Parathyroid adenoma (tissue), 2 donors: ENCODE measurements around the gene APOL4.
"Not testable (repeated sequence)": the region's sequence is repeated elsewhere in the genome, so short reads cannot be mapped to it uniquely, and the experiment has no call there.

ENCODE experiments used
- H2AFZ ChIP-seq: fragments of 300-600 bp; sonication (generic); one replicate; pipeline ENCODE4 v1.7.0; 2017; ENCODE audit warnings: antibody characterized with exemption, mild to moderate bottlenecking
- H3K27ac ChIP-seq: fragments of 300-600 bp; sonication (generic); one replicate; pipeline ENCODE4 v1.7.0; 2017
- H3K27me3 ChIP-seq: fragments of 300-600 bp; sonication (generic); one replicate; pipeline ENCODE4 v1.7.0; 2017; ENCODE audit warnings: low read length; ENCODE audit not compliant: control insufficient read depth, insufficient read depth
- H3K36me3 ChIP-seq: fragments of 300-600 bp; sonication (generic); one replicate; pipeline ENCODE4 v1.7.0; 2017; ENCODE audit warnings: low read length; ENCODE audit not compliant: control insufficient read depth, insufficient read depth
- H3K4me1 ChIP-seq: fragments of 300-600 bp; sonication (generic); one replicate; pipeline ENCODE4 v1.7.0; 2017; ENCODE audit warnings: control low read depth
- H3K4me2 ChIP-seq: fragments of 300-600 bp; sonication (generic); one replicate; pipeline ENCODE4 v1.7.0; 2017; ENCODE audit warnings: low read length
- H3K4me3 ChIP-seq: fragments of 300-600 bp; sonication (generic); one replicate; pipeline ENCODE4 v1.7.0; 2017; ENCODE audit warnings: low read depth, low read length
- H3K79me2 ChIP-seq: fragments of 300-600 bp; sonication (generic); one replicate; pipeline ENCODE4 v1.7.0; 2017; ENCODE audit warnings: control low read depth
- H3K9ac ChIP-seq: fragments of 300-600 bp; sonication (generic); one replicate; pipeline ENCODE4 v1.7.0; 2017; ENCODE audit warnings: mild to moderate bottlenecking
- H3K9me3 ChIP-seq: fragments of 300-600 bp; sonication (generic); one replicate; pipeline ENCODE4 v1.7.0; 2017; ENCODE audit warnings: low read length; ENCODE audit not compliant: control insufficient read depth
- TF ChIP-seq, protein P1 (sequence below): fragments of 300-600 bp; sonication (generic); IDR thresholded peaks from one replicate; pipeline ENCODE4 v1.7.0; 2017; ENCODE audit warnings: antibody characterized with exemption, mild to moderate bottlenecking
- donor health status: primary hyperparathyroidism.

Gene APOL4, protein sequence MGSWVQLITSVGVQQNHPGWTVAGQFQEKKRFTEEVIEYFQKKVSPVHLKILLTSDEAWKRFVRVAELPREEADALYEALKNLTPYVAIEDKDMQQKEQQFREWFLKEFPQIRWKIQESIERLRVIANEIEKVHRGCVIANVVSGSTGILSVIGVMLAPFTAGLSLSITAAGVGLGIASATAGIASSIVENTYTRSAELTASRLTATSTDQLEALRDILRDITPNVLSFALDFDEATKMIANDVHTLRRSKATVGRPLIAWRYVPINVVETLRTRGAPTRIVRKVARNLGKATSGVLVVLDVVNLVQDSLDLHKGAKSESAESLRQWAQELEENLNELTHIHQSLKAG

DNA sequence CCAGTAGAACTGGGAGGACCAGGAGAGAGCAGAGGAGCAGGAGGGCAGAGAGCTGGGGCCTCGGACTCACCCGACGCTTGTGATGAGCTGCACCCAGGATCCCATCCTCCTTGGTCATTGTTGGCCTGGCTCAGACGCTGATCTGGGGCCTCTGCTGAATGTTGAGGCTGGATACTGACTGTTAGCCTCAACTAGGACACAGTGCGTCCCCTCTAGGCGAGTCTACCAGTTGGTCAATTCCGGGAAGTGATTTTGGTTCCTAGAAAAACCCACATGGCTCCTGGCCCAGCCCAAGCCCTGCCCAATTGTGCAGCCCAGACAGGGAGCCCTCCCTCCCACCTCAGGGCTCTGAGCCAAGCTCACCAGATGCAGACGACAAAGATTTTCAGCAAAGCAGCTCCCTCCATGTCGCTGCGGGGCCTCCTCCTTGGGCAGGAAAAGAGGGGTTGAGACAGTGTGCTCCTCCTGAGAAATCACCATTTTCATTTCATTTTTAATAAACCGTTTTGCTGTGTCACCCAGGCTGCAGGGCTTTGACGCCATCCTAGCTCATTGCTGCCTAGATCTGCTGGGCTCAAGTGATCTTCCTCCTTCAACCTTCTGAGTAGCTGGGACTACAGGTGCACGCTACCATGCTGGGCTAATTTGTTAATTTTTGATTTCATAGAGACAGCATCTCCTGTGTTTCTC, at the start of gene APOL4:
APOL4 (minus strand) TSS at position 180 of the 690 bp plus-strand sequence; CDS start at position 105, 75 bp downstream.
- Histone ChIP-seq H3K79me2 (no peaks in the 10 kb centered on the region), H2AFZ (no peak within 1 kb of the TSS), H3K27me3 (no peaks in the 10 kb centered on the region), H3K36me3 (no peaks in the 10 kb centered on the region), H3K27ac (no peak within 1 kb of the TSS), H3K4me1 (peaks cover 4% of the 10 kb centered on the region), H3K4me2 (no peak within 1 kb of the TSS), H3K9me3 (no peaks in the 10 kb centered on the region), H3K4me3 (no peak within 1 kb of the TSS), H3K9ac (no peak within 1 kb of the TSS)
- TF ChIP-seq, protein P1, sequence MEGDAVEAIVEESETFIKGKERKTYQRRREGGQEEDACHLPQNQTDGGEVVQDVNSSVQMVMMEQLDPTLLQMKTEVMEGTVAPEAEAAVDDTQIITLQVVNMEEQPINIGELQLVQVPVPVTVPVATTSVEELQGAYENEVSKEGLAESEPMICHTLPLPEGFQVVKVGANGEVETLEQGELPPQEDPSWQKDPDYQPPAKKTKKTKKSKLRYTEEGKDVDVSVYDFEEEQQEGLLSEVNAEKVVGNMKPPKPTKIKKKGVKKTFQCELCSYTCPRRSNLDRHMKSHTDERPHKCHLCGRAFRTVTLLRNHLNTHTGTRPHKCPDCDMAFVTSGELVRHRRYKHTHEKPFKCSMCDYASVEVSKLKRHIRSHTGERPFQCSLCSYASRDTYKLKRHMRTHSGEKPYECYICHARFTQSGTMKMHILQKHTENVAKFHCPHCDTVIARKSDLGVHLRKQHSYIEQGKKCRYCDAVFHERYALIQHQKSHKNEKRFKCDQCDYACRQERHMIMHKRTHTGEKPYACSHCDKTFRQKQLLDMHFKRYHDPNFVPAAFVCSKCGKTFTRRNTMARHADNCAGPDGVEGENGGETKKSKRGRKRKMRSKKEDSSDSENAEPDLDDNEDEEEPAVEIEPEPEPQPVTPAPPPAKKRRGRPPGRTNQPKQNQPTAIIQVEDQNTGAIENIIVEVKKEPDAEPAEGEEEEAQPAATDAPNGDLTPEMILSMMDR, result no peak

DNA sequence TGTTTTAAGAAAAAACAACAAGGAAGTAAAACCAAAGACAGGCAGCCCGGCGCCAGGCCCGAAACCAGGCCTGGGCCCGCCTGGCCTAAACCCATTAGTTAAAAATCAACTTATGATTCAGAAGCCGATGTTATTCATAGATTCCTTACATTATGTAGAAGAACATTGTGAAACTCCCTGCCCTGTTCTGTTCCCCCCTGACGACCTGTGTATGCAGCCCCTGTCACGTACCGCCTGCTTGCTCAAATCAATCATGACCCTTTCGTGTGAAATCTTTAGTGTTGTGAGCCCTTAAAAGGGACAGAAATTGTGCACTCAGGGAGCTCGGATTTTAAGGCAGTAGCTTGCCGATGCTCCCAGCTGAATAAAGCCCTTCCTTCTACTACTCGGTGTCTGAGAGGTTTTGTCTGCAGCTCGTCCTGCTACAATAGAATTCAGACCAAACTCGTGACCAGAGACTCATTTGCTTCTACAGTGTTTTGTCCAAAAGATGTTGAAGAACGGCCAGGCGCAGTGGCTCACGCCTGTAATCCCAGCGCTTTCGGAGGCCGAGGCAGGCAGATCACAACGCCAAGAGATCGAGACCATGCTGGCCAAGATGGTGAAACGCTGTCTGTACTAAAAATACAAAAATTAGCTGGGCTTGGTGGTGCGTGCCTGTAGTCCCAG, 48.8 kb upstream of the APOL4 start:
- H3K36me3 ChIP-seq, H3K4me1 ChIP-seq, H3K27ac ChIP-seq, H2AFZ ChIP-seq, H3K4me2 ChIP-seq, H3K27me3 ChIP-seq, H3K9me3 ChIP-seq, H3K79me2 ChIP-seq, H3K4me3 ChIP-seq, H3K9ac ChIP-seq: not testable (repeated sequence)

DNA sequence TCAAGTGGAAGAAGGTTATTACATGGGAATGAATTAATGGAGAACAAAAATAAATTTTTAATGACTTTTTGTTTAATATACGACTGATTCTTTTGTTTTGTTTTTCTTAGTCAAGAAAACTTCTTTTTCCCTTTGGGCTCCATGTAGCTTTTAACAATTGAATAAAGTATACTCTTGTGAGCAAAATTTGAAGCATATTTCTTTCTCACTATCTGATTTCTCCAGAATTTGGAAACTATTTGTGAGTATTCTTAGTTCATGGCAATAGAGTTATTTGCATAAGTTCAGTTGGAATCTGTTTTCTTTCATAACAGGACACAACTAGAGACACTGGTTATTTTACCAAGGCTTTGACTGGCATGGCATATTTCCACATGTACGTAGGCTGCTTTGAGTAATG, 47.6 kb upstream of the APOL4 start:
- H2AFZ ChIP-seq, result no peak overlapping the region
- TF ChIP-seq, protein P1, result no peak
- no peaks in the 10 kb centered on the region for H3K79me2 ChIP-seq

DNA sequence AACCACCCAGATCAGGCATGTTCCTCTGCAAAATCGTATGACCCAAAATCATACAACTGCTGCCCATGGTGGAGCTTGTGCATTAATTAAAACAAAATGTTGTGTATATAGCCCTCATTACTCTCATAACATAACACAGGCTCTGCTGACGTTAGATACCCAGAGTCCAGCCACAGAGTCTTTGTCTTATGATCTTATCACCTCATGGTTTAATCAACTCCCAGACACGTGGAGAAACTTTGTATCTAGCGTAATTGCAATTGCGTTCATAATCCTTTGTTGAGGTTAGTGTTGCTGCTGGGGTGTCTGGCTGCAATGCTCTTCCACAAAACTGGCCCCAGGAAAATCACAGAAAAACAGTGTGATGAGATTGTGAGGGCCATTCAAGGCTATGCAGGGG, 46.3 kb upstream of the APOL4 start:
- TF ChIP-seq, protein P1, result no peak
- Histone ChIP-seq H3K27me3 (no peaks in the 10 kb centered on the region), H3K79me2 (no peaks in the 10 kb centered on the region)

More for the DNA sequence above, 47.6 kb upstream of the APOL4 start:
- H3K4me1 ChIP-seq, result no peaks in the 10 kb centered on the region
- no peak overlapping the region for H3K9ac ChIP-seq
- no peak overlapping the region for H3K4me3 ChIP-seq
- H3K9me3 ChIP-seq, result no peaks in the 10 kb centered on the region
- no peaks in the 10 kb centered on the region for H3K27me3 ChIP-seq
- no peaks in the 10 kb centered on the region for H3K36me3 ChIP-seq
- H3K4me2 ChIP-seq, result no peak overlapping the region
- H3K27ac ChIP-seq, result no peak overlapping the region

DNA sequence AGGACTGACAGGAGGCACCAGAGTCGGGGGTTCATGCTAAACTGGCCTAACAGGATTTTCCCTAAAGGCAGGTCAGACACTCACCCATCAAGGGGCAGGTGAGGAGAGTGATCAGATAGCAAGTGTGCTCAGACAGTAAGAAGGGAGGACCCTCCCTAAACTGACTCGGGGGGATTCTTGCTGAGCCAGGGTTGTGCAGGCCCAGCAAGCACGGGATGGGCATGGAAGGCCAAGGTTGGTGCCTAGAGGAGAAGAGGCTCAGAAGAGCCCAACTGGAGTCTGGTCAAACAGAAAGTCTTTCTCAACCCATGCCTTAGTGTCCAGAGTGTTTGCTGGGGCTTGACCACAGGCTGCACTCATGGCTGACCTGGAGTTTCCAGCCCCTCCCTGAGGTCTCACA, 45.1 kb upstream of the APOL4 start:
- Histone ChIP-seq H3K36me3 (no peaks in the 10 kb centered on the region), H2AFZ (no peak overlapping the region), H3K9me3 (no peaks in the 10 kb centered on the region), H3K27ac (no peak overlapping the region), H3K4me3 (no peak overlapping the region), H3K79me2 (no peaks in the 10 kb centered on the region), H3K27me3 (no peaks in the 10 kb centered on the region), H3K4me1 (no peaks in the 10 kb centered on the region), H3K4me2 (no peak overlapping the region), H3K9ac (no peak overlapping the region)
- TF ChIP-seq, protein P1, result no peak

More for the DNA sequence above, 46.3 kb upstream of the APOL4 start:
- no peak overlapping the region for H3K4me3 ChIP-seq
- H3K36me3 ChIP-seq, result no peaks in the 10 kb centered on the region
- no peaks in the 10 kb centered on the region for H3K9me3 ChIP-seq
- H3K4me2 ChIP-seq, result no peak overlapping the region
- H2AFZ ChIP-seq, result no peak overlapping the region
- H3K27ac ChIP-seq, result no peak overlapping the region
- no peaks in the 10 kb centered on the region for H3K4me1 ChIP-seq
- no peak overlapping the region for H3K9ac ChIP-seq
